ENCODE measurements around the gene FYN. TPM values are rescaled to one million over a fixed set of nuclear protein-coding genes. Genes with fewer than 3 reads are reported as not detected.

The FYN gene
- total and polyA plus RNA-seq, 2 of the 8 experiments (the other 6 are each of a cell fraction or from before 2014, with no cell fraction given), result 46.8 to 97.2 TPM

- no peak overlapping the region for H3K4ac ChIP-seq (replicated peaks; ENCODE audit: insufficient read length, low read depth, low read length)
- no peaks in the 10 kb centered on the region for H3K27me3 ChIP-seq (replicated peaks in 1 of 4; ENCODE audit: control insufficient read depth in 3 of 4, extremely low read depth in 1 of 4, insufficient read depth in 3 of 4, low read length in 3 of 4)
- no peak overlapping the region for H2BK120ac ChIP-seq (replicated peaks; ENCODE audit: low read depth, low read length)
- H2BK5ac ChIP-seq (ENCODE audit: low read depth, low read length), result no peak overlapping the region
- no peak overlapping the region for H3K56ac ChIP-seq (replicated peaks; ENCODE audit: insufficient read length, low read depth, low read length)
- no peak overlapping the region for H2BK15ac ChIP-seq (ENCODE audit: low read length)
- no peak overlapping the region for H3K23ac ChIP-seq (ENCODE audit: insufficient read length)
- no peak overlapping the region for H3K9ac ChIP-seq (replicated peaks in 1 of 4; ENCODE audit: extremely low read depth in 1 of 4, low read depth in 3 of 4, low read length in 3 of 4)
- ChIA-PET CTCF (ENCODE audit: partially characterized antibody) (interaction anchor here (0.8 to 1.4 kb wide), 2 partner anchors 11 to 66 kb away, joined by 3 to 5 read pairs; no protein-coding TSS in a partner anchor), POLR2A (ENCODE audit: partially characterized antibody) (interaction anchor here (0.6 kb wide), 1 partner anchor 19 kb away, joined by 3 read pairs; no protein-coding TSS in a partner anchor)
- H3K4me1 ChIP-seq (replicated peaks in 1 of 4; ENCODE audit: control insufficient read depth in 3 of 4, insufficient read depth in 4 of 4, low read length in 3 of 4), result peaks cover 0 to 14% (median 8%) of the 10 kb centered on the region in 4 experiments; a peak in 5 of 7 replicates
- FAIRE-seq, result no peak
- peaks cover 0 to 8% of the 10 kb centered on the region in 2 experiments; a peak in 2 of 4 replicates for H3K79me2 ChIP-seq (ENCODE audit: control insufficient read depth in 1 of 2, insufficient read depth in 2 of 2, low read length in 2 of 2)
- H4K91ac ChIP-seq (replicated peaks; ENCODE audit: insufficient read length, low read length), result no peak overlapping the region
- no peak overlapping the region for H4K5ac ChIP-seq (ENCODE audit: insufficient read length, low read depth, low read length)
- no peak overlapping the region for H3K4me2 ChIP-seq (ENCODE audit: insufficient read depth in 1 of 2, low read depth in 2 of 2, low read length in 2 of 2)
- no peaks in the 10 kb centered on the region for H3K36me3 ChIP-seq (ENCODE audit: control insufficient read depth in 2 of 4, insufficient read depth in 4 of 4, low read length in 3 of 4)
- no peak overlapping the region for H3K18ac ChIP-seq (ENCODE audit: extremely low read depth, low read length)
- no peak overlapping the region for H3K14ac ChIP-seq (ENCODE audit: insufficient read length)
- DNase-seq (ENCODE audit: low read depth in 1 of 2, low spot score in 2 of 2), result no peak
- no peak overlapping the region for H3K4me3 ChIP-seq (ENCODE audit: extremely low read depth in 1 of 4, insufficient read depth in 2 of 4, low read depth in 3 of 4, low read length in 4 of 4)
- H3K27ac ChIP-seq (ENCODE audit: low read depth, low read length), result no peak overlapping the region
- H3K9me3 ChIP-seq (ENCODE audit: insufficient read depth in 2 of 2, low read depth in 1 of 2, low read length in 1 of 2), result no peaks in the 10 kb centered on the region
- no peaks in the 10 kb centered on the region; the same call in 1 of the 2 replicates for H3K79me1 ChIP-seq (ENCODE audit: low read depth, low read length)
- peaks cover 3 to 5% of the 10 kb centered on the region in 2 experiments for H4K20me1 ChIP-seq (replicated peaks in 1 of 2; ENCODE audit: control insufficient read depth in 1 of 2, insufficient read depth in 2 of 2, low read length in 2 of 2)
- no peak overlapping the region for H2AK5ac ChIP-seq (ENCODE audit: low read depth, low read length)
- no peak overlapping the region for H2BK20ac ChIP-seq (ENCODE audit: low read length)
- H2AFZ ChIP-seq (ENCODE audit: low read length), result no peak overlapping the region
- no peaks in the 10 kb centered on the region for H3K23me2 ChIP-seq (ENCODE audit: low read depth, low read length)
- H2BK12ac ChIP-seq (ENCODE audit: low read depth, low read length), result no peak overlapping the region
- H4K8ac ChIP-seq (ENCODE audit: extremely low read depth, insufficient read depth, low read length), result no peak overlapping the region
- TF ChIP-seq ATF2 (IDR thresholded peaks at IDR 0.05; ENCODE audit: low read length), result no peak
- no peak for TF ChIP-seq MAFK (IDR thresholded peaks at IDR 0.05; ENCODE audit: low read depth, low read length)
- TF ChIP-seq SP1 (IDR thresholded peaks at IDR 0.05; ENCODE audit: low read depth, low read length), result no peak
- no peak for TF ChIP-seq BACH1 (IDR thresholded peaks at IDR 0.05; ENCODE audit: low read length)
- TF ChIP-seq RBBP5 (IDR thresholded peaks at IDR 0.05; ENCODE audit: borderline replicate concordance, low read depth, low read length), result no peak
- TF ChIP-seq TEAD4 (IDR thresholded peaks at IDR 0.05; ENCODE audit: low read depth, low read length), result no peak
- TF ChIP-seq MAX (IDR thresholded peaks at IDR 0.05), result no peak
- TF ChIP-seq KDM1A (IDR thresholded peaks at IDR 0.05; ENCODE audit: borderline replicate concordance, low read length), result no peak
- TF ChIP-seq RXRA (IDR thresholded peaks at IDR 0.05; ENCODE audit: insufficient read depth, low read depth, low read length), result no peak
- no peak for TF ChIP-seq PHF8 (conservative IDR thresholded peaks at IDR 0.05; ENCODE audit: low read depth, low read length)
- no peak for TF ChIP-seq POU5F1 (IDR thresholded peaks at IDR 0.05; ENCODE audit: low read depth, low read length)
- no peak for TF ChIP-seq SIN3A (conservative IDR thresholded peaks at IDR 0.05 in 1 of 2, IDR thresholded peaks at IDR 0.05 in 1 of 2; ENCODE audit: low read depth in 1 of 2, low read length in 2 of 2)
Observed at GRCh38 chr6:111802015-111802414, 71.2 kb downstream of the FYN start.
